Raji (cell line): ENCODE results near the gene EFEMP1.

ENCODE experiments used
- POLR2A ChIP-seq: IDR thresholded peaks from 2 replicates; pipeline ENCODE4 v1.6.1; 2011; ENCODE audit warnings: low read depth, low read length, control low read depth; ENCODE audit not compliant: insufficient read depth

The EFEMP1 gene

DNA sequence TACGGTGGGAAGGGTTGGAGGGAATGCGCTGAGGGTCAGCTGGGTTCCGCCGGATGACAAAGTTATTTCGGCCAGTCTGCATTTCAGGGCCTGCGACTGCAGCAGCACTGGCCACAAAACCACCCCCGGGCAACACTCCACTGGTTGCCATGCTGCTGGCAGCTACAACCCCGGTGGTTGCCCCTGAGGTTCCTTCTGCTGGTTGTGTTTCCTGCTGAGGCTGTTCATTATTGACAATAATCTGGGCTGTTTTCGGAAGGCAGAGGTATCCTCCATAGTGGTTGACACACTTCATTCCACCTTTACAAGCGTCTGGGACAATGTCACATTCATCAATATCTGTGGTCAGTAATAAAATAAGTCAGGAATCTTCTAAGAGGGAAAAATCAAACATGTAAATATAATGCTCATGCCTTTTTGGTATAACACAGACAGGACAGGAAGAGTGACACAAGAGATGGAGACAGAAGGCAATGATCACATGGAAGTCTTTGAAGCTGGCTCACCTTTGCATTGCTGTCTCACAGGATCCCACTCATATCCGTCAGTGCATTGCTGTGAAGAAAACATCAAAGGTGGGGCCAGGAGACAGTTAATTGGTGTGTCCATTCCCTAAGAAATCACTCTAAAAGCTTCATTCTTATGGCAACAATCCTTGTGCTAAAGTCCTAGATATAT, 5.7 kb downstream of the EFEMP1 start:
- no peak for TF ChIP-seq POLR2A

DNA sequence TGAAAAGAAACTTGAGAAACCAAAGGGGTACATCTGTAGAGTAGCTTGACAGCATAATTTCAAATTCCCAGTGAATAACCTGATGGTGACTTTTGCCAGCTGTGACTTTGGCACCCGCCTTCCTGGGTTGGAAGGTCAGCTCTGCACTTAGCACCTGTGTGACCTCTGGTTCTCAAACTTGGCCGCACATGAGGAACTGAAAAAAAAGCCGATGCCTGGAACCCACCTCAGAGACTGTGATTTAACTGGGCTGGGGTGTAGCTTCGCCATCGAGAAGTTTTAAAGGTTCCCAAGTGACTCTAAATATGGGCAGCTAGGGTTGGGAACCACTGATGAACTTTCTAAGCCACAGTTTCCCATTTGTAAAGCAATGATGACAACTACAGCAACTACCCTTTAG, 6.5 kb downstream of the EFEMP1 start:
- TF ChIP-seq POLR2A = no peak

DNA sequence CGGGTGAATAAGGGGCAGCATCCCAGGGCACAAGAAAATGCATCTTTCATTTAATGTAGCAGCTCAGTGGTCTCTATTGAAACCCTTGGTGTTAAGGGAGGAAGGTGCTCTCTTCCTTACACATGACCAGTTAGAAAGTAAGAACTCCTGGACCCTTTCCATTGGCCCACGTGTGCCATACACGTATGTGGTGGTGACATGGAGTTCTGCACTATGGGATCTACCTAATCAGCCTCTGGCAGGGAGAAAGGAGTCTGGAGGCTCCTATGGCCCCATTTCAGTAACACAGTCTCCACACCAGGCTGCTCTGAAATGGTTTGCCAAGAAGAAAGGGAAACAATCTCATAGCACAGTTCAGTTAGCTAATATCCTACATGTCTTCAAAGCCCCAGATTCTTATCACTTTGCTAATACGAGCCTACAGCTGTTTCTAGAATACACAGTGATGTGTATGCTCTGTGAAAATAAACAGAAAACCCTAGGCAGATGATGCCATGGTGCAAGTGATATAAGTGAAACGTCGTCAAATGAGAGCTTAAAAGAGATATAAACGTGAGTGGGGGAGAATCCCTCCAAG, 7.0 kb downstream of the EFEMP1 start:
- no peak for TF ChIP-seq POLR2A

DNA sequence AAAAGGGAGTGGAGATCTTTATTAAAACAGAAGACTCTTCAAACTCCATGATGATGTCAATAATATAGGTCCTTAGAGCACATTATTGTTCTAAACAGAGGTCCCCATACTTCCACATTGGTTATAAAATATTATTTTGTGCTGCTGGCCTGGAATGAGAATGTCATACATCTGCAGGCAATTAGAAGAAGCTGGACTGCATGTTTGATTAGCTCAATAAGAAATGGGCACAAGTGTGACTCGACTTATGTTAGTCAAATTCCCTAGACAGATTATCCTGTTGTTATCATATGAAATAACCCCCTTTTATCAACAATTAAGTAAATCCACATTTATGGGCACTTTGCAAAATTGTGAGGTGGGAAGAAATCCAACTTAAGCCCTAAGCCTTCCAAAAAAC, 8.8 kb downstream of the EFEMP1 start:
- TF ChIP-seq POLR2A = no peak

DNA sequence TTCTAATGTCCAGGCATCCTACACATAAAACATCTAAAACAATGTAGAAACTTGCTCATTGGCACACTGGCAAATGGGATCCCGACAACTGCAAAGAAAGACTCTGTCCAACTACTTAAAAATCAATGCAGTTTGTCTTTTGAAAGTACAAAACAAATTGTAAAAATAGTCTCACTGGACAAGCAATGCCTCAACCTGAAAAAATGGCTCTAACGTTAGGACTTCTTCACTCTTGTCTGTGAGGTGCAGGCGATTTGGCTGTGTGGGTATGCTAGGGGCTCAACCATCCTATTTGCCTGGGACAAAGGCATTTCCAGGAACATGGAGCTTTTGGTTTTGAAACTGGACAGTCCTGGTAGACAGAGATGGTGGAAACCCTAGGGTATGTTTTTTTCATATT, 10.7 kb downstream of the EFEMP1 start:
- no peak for TF ChIP-seq POLR2A

DNA sequence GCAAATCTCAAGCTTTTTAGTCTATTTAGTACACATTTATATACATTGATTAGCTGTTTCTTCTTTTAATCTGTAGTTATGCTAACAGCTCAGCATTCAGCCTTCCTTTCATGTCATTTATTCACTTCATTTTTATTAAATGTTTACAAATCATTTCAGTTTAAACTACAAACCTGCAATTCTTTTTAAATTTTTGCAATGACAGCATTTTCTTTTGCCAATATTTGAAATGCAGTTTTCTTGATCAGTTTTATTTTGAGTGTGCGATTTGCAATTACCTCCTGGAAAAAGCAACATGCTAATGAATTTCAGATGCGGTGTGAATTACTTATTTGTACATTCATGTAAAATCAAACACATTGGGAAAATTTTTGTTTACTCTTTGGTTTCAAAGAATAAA, 13.5 kb downstream of the EFEMP1 start:
- TF ChIP-seq POLR2A = no peak

DNA sequence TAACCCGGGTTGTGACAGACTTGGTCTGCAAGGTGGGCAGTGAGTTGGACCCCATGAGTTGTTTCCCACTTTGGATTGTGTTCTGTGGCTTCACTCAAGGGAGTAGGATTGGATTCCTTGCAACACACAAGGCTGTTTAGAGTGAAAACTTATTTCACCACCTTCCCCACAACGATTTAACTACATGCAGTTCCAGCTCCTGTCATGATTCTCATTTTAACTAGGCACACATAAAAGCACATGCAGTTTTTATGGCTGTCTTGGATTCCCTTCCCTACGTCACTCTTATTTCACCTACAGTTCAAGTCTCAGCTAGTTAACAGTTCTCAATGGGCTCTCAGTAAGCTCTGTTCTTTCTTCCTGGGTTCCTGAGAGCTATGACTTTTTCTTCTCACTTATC, 15.9 kb downstream of the EFEMP1 start:
- no peak for TF ChIP-seq POLR2A

DNA sequence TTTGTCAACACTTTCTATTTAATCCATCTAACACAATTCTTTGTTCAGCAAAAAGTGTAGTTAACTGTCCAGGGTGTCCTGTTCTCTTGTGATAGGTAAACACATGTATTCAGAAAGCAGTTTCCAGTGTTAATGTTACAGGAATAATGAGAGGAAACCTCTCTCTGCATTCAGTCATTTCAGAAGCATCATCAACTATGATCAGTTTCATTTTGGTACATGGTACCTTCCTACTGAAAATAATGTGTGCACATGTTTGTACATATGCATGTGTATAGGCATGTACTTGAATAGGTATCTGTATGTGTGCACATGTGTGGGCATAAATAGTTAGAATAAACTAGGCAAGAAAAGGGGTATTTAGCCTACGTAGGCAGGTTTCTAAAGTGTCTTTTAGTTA, 16.6 kb downstream of the EFEMP1 start:
- no peak for TF ChIP-seq POLR2A

DNA sequence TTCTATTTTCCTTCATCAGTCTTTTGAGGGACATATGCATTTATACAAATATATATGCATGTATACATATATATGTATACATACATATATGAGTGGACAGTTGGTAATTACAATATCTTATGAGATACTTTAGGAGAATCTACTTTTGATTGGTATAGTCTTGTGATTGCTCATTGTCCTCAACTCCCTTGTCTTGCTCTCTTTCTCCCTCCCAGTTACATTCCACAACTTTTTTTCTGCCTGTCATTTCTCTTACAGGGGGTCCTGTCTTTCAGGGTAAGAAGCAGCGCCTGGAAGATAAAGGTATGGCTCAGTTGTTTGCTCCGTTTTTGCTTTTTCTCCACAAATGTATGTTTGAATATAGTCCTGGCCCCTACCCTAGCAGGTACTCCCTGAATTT, 19.9 kb downstream of the EFEMP1 start:
- TF ChIP-seq POLR2A = no peak

DNA sequence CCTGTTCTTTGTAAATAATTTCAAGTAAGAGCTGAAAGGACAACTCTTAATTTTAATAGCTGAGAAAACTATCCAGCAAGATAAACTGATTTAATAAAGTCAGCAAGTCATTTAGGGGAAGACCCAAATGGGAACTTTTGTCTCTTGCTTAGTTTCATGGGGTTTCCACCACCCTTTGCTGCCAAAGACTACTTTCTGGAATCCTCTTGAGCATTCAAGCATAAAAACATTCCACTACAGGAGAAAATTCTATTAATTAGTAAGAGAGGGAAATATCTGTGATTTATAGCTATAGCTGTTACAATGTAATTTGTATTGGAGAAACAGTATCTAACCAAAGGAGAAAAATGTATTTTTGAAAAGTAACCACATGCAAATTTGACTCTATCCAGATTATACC, 20.6 kb downstream of the EFEMP1 start:
- no peak for TF ChIP-seq POLR2A

DNA sequence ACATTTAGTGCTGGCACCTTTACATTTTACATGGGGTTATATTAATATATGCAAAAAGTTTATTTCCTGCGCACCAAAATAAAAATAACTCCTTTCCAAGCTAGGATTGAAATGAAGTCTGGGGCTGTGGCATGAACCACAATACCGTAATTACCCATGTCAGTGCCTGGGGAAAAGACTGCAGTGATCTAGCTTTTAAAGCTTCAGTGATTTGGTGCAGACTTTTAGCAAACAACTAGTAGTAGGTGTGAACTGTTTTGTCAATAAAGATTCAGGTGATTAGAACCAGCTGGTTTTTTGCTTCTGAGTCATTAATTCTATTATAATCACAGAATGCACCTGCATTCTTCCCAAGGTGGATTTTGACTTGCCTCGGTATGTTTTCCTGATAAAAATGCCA, 21.2 kb downstream of the EFEMP1 start:
- no peak for TF ChIP-seq POLR2A

DNA sequence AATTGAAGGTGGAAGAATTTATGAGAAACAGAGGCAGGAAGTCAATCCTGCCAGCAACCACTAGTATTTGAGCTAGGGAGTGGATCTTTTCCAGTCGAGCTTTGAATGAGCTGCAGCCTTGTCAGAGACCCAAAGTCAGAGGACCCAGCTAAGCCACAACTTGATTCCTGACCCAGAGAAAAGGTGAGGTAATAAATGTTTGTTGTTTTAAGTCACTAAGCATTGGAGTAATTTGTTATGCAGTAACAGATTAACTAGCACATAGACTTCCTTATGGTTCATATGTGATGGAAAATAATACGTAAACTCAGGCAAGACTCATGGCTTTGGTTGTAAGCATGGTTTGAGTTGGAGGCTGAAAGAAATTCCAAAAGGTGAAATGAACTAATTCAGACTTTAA, 21.6 kb downstream of the EFEMP1 start:
- TF ChIP-seq POLR2A = no peak

DNA sequence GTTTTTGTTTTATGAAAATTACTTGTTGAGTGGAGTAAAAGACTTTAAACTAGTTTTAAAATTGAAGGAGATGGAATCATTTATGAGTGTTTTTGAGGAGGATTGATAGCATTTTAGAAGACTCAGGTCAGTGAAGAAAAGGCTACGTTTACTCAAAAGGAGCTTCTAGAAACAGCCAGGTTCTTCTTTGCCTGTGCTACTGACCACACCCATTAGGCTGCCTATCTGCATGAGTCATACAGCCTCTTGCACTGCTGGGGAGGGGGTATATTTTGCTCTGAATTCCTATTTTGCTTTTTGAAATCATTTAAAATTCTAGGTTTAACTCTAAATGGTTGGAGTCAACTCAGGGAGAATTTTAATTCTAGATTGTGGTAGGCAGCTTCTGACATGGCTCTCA, 22.3 kb downstream of the EFEMP1 start:
- no peak for TF ChIP-seq POLR2A

DNA sequence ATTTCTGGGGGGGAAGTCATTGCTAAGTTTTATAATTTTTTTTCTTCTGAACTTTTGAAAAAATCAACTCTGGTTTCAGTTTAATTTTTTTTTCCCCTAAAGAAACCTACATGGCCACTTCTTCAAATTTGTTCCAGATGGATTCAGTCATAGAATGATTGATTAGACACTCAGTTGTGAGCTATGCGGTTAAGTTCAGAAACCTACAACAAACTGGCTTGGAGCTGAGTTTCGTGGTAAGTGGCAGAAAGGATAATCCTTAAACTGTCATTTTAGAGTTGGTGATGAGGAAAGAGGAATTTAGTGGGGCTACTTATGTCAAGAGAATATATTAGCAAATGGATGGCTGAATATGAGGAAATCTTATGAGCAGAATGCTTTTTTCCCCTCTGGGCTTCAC, 23.7 kb downstream of the EFEMP1 start:
- TF ChIP-seq POLR2A = no peak

DNA sequence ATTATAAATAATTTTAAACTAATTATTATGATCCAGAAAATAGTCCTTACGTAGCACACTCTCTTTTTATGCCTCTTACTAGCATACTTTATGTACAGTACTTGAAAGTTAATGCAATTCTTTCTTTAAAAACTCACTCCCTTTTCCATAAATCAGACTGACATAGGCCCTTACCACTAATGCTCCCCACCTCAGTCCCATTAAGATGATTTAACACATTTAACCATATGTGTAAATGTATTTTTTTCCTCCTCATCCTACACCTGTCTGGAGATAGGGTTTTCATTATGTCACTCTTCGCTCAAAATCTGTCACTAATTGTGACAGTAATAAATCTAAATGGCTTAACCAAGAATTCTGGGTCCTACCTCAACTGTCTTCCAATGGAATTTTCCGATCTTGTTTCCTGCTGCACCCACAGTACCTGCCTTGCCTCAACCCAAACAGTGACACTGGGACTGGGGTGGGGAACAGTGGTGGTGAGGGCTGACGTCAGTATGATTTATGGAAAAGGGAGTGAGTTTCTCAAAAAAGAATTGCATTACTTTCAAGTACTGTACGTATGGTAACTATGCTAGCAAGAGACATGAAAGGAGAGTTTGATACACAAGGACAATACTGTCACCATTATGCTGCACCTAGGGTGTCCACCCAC, 25.1 kb downstream of the EFEMP1 start:
- TF ChIP-seq POLR2A = no peak

DNA sequence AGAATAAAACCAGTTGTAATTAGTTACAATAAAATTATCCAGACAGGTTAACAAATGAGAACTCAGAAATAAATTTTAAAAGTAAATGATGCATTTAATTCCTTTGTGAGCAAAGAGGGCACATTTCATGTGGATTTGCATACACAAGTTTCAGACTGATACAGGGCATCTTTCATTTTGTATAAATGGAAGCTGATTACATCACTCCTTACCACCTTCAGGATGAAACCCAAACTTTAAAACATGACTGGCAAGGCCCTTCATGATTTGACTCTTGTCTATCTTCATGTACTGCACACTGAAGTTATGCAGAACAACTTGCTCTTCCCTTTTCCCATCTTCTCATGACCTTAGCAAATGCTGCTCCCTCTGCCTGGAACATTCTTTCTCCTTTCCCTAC, 26.9 kb downstream of the EFEMP1 start:
- TF ChIP-seq POLR2A = no peak

DNA sequence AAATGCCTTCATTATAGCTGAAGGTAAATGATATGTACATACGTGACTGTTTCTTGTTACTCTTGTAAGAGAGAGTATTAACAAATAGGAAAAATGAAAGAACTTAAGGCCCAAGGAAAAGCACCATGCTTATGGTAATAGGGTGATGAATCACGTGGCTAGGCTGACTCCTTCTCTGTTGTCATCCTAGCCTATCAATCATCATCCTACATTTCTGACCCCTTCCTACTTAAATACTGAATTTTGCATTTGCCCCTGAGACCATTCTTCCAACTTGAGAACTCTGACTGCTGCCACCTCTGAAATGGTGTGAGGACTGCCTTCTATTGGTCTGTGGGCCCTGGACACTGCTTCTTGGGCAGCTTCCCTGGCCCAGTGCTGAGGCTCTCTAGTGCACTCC, 28.9 kb downstream of the EFEMP1 start:
- TF ChIP-seq POLR2A = no peak
